Stimulated activated CD4-positive, alpha-beta T cell treated with anti-CD3 and anti-CD28 coated beads, Interleukin-12 subunit alpha, Interleukin-12 subunit beta, amount 100 ng/mL, for 24 hours (primary cell): ENCODE results near the gene SOWAHB.

Experiments
- DNase-seq, 2 experiments: peaks; one replicate each; pipeline ENCODE4 v3.0.0-alpha.2; 2020; ENCODE audit warnings: low read depth in 2 of 2

Gene SOWAHB

GRCh38 chr4:76897536-76898384 lies at the start of gene SOWAHB:
SOWAHB (minus strand) TSS chr4:76898144; CDS start chr4:76897849, 295 bp downstream.
- DNase-seq = peak in 1 of 2 experiments; percentile 13

- no peak for DNase-seq
Observed at GRCh38 chr4:76947369-76947768, 49.4 kb upstream of the SOWAHB start.

GRCh38 chr4:76943790-76944189 lies 45.8 kb upstream of the SOWAHB start:
- no peak for DNase-seq

- DNase-seq = no peak
Observed at GRCh38 chr4:76943129-76943620, 45.2 kb upstream of the SOWAHB start.

GRCh38 chr4:76939184-76939583 lies 41.2 kb upstream of the SOWAHB start:
- no peak for DNase-seq

GRCh38 chr4:76931576-76932276 lies 33.8 kb upstream of the SOWAHB start:
- no peak for DNase-seq

GRCh38 chr4:76931087-76931486 lies 33.1 kb upstream of the SOWAHB start:
- no peak for DNase-seq

GRCh38 chr4:76930685-76931084 lies 32.7 kb upstream of the SOWAHB start:
- no peak for DNase-seq

GRCh38 chr4:76926841-76927240 lies 28.9 kb upstream of the SOWAHB start:
- DNase-seq = no peak

- DNase-seq = no peak
Observed at GRCh38 chr4:76923619-76924357, 25.8 kb upstream of the SOWAHB start.

- no peak for DNase-seq
Observed at GRCh38 chr4:76920715-76921114, 22.8 kb upstream of the SOWAHB start.

GRCh38 chr4:76909711-76910110 lies 11.8 kb upstream of the SOWAHB start:
- no peak for DNase-seq

- no peak for DNase-seq
Observed at GRCh38 chr4:76905521-76905920, 7.6 kb upstream of the SOWAHB start.

GRCh38 chr4:76904646-76905190 lies 6.8 kb upstream of the SOWAHB start:
- DNase-seq = no peak

- DNase-seq = no peak
Observed at GRCh38 chr4:76902233-76902890, 4.4 kb upstream of the SOWAHB start.

GRCh38 chr4:76898949-76899645 lies 1.2 kb upstream of the SOWAHB start:
- no peak for DNase-seq

GRCh38 chr4:76898385-76898692 lies 395 bp upstream of the SOWAHB start:
- DNase-seq = no peak

GRCh38 chr4:76896614-76897535 lies 1.1 kb downstream of the SOWAHB start:
- DNase-seq = peak in 1 of 2 experiments; percentile 3

GRCh38 chr4:76896048-76896447 lies 1.9 kb downstream of the SOWAHB start:
- no peak for DNase-seq

- DNase-seq = no peak
Observed at GRCh38 chr4:76895619-76896018, 2.3 kb downstream of the SOWAHB start.
